Common myeloid progenitor, CD34-positive (primary cell): ENCODE results near the gene IFNGR2.
"Not testable (repeated sequence)": the region's sequence is repeated elsewhere in the genome, so short reads cannot be mapped to it uniquely, and the experiment has no call there.

ENCODE experiments used
- CTCF ChIA-PET: fragments of 350-600 bp; sonication (Branson Sonifier 250); formaldehyde crosslinking; loops from one replicate; lab custom pipeline; 2021; ENCODE audit warnings: antibody characterized with exemption; lab: Charles Lee
- POLR2A ChIA-PET: fragments of 350-600 bp; sonication (Branson Sonifier 250); formaldehyde crosslinking; loops from one replicate; lab custom pipeline; 2021; ENCODE audit warnings: antibody characterized with exemption; lab: Charles Lee
- DNase-seq, 3 donors: peaks; one replicate each; pipeline versions ENCODE4 v3.0.0 to v3.0.0-alpha.2; 2013
- H3K27ac ChIP-seq, 2 experiments: 1 replicate in 1 of 2; 2 replicates in 1 of 2; pipeline ENCODE4 v1.7.0; 2013; ENCODE audit warnings: inconsistent platforms in 2 of 2, low read length in 2 of 2, mild to moderate bottlenecking in 2 of 2, low read depth in 1 of 2, moderate library complexity in 1 of 2; ENCODE audit not compliant: severe bottlenecking in 2 of 2, insufficient read depth in 1 of 2, poor library complexity in 1 of 2
- H3K27me3 ChIP-seq, 5 experiments: replicated peaks in 2 of 5; 1 replicate in 3 of 5; 2 replicates in 2 of 5; pipeline versions ENCODE4 v1.6.1 to v1.7.0; 2013; ENCODE audit warnings: low read length in 4 of 5, mild to moderate bottlenecking in 2 of 5, moderate library complexity in 2 of 5, inconsistent platforms in 1 of 5; ENCODE audit not compliant: insufficient read depth in 5 of 5, control insufficient read depth in 4 of 5
- H3K36me3 ChIP-seq, 4 experiments: 1 replicate in 2 of 4; 2 replicates in 2 of 4; pipeline versions ENCODE4 v1.6.1 to v1.7.0; 2013; ENCODE audit warnings: low read length in 3 of 4, control low read depth in 1 of 4, mild to moderate bottlenecking in 1 of 4; ENCODE audit not compliant: control insufficient read depth in 4 of 4, insufficient read depth in 4 of 4
- H3K4me1 ChIP-seq, 4 experiments: 1 replicate in 3 of 4; 2 replicates in 1 of 4; pipeline versions ENCODE4 v1.6.1 to v1.7.1; 2013; ENCODE audit warnings: low read length in 3 of 4, mild to moderate bottlenecking in 3 of 4, control low read depth in 1 of 4, inconsistent platforms in 1 of 4, moderate library complexity in 1 of 4; ENCODE audit not compliant: control insufficient read depth in 4 of 4, insufficient read depth in 4 of 4; ENCODE audit errors: control extremely low read depth in 1 of 4
- H3K4me3 ChIP-seq, 7 experiments: 1 replicate in 4 of 7; 2 replicates in 3 of 7; pipeline versions ENCODE4 v1.5.1 to v1.7.0; 2013; ENCODE audit warnings: mild to moderate bottlenecking in 7 of 7, low read length in 6 of 7, moderate library complexity in 6 of 7, inconsistent platforms in 2 of 7, low read depth in 2 of 7, control low read depth in 1 of 7; ENCODE audit not compliant: insufficient read depth in 4 of 7, control insufficient read depth in 1 of 7; ENCODE audit errors: extremely low read depth in 1 of 7
- H3K9me3 ChIP-seq, 5 experiments: 1 replicate in 4 of 5; 2 replicates in 1 of 5; pipeline versions ENCODE4 v1.6.1 to v1.7.1; 2013; ENCODE audit warnings: low read length in 4 of 5, mild to moderate bottlenecking in 2 of 5, inconsistent platforms in 1 of 5, low read depth in 1 of 5, moderate library complexity in 1 of 5; ENCODE audit not compliant: control insufficient read depth in 4 of 5, insufficient read depth in 2 of 5; ENCODE audit errors: control extremely low read depth in 1 of 5
- WGBS: methylation state at CpG from one replicate; pipeline ENCODE4 v1.1.5; 2013; ENCODE audit not compliant: insufficient coverage; 5-methylcytosine and 5-hydroxymethylcytosine counted together

Gene IFNGR2

GRCh38 chr21:33374450-33375096 lies 28.6 kb upstream of the IFNGR2 start:
- Histone ChIP-seq H3K9me3 (peaks cover 0 to 6% (median 5%) of the 10 kb centered on the region in 5 experiments), H3K27ac (no peak overlapping the region), H3K4me3 (no peak overlapping the region), H3K4me1 (peaks cover 12 to 24% (median 15%) of the 10 kb centered on the region in 4 experiments), H3K27me3 (no peaks in the 10 kb centered on the region), H3K36me3 (no peaks in the 10 kb centered on the region)
- DNase-seq: peak; percentile 69 to 79 (median 78)
- POLR2A ChIA-PET: interaction anchor here (0.6 kb wide), 1 partner anchor 85 kb away, joined by 4 read pairs; no protein-coding TSS in a partner anchor
- CTCF ChIA-PET: interaction anchor here (0.9 to 2.8 kb wide), 10 partner anchors 8 to 178 kb away, joined by 3 to 17 read pairs (median 4); partner anchors contain the start of gene IL10RB
- 40% methylated on average over 2 of the region's 4 CpGs for WGBS

DNA sequence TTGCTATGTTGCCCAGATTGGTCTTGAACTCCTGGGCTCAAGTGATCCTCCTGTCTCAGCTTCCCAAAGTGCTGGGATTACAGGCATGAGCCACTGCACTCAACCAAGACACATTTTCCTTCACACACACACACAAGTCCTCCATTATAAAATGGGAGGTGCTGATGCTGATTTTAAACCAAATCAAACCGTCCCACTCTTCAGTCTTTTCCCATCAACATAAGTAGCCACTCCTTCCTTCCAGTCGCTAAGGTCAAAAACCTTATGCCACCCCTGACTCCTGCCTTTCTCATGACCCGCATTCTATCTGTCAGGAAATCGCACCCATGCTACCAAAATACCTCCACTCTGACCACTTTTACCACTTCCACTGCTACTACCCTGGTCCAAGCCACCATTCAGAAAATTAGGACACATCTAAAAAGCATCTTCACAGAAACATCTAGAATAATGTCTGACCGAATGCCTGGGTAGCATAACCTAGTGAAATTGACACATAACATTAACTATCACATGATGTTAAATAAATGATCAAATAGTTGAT lies 28.0 kb upstream of the IFNGR2 start:
- Histone ChIP-seq H3K27ac (no peak overlapping the region), H3K9me3 (peaks cover 0 to 2% (median under 1%) of the 10 kb centered on the region in 5 experiments), H3K4me1 (peaks cover 14 to 30% (median 21%) of the 10 kb centered on the region in 4 experiments), H3K36me3 (no peaks in the 10 kb centered on the region), H3K4me3 (no peak overlapping the region), H3K27me3 (no peaks in the 10 kb centered on the region)
- ChIA-PET POLR2A (interaction anchor here (0.6 kb wide), 1 partner anchor 85 kb away, joined by 4 read pairs; no protein-coding TSS in a partner anchor), CTCF (interaction anchor here (1.5 to 2.8 kb wide), 4 partner anchors 8 to 178 kb away, joined by 4 to 17 read pairs (median 8); no protein-coding TSS in a partner anchor)
- 79% methylated on average over 4 of the region's 5 CpGs for WGBS
- no peak for DNase-seq

DNA sequence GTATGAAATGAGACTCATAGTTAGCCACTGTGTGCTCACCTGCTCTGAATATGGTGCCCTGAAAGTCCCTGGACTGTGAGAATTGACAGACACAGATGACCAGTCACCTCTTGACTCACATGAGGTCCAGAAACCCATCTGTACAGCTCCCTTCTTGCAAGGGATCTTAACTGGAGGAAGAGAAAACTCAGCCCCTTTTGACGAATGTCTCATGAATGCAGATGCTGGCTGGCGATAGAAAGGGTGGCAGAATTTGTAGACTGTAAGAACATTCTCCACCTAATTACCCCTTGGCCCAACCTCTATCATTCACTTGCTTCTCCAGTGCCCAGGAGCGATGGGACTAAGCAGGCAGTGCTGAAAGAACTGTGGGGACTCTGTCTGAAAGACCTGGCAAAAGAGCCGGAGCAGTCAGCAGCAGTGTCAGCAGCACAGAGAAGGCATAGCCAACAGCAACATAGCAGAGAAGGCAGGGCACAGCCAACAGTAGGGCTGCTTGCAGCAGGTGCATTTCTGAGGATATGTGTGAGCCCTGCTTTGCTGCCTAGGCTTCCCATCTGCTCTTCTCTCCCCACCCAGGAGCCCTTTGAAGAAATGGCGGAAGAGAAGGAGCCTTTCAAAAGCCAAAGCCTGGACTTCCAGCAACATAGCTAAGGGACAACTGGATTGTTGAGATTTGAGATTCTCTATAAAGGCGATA lies 25.8 kb upstream of the IFNGR2 start:
- POLR2A ChIA-PET: no interaction called here
- Histone ChIP-seq H3K4me3 (no peak overlapping the region), H3K27ac (no peak overlapping the region), H3K36me3 (no peaks in the 10 kb centered on the region), H3K9me3 (no peaks in the 10 kb centered on the region), H3K27me3 (no peaks in the 10 kb centered on the region), H3K4me1 (peaks cover 17 to 52% (median 39%) of the 10 kb centered on the region in 4 experiments)
- no peak for DNase-seq
- WGBS: 95% methylated on average over 4 of the region's 6 CpGs
- CTCF ChIA-PET: interaction anchor here (0.8 to 4.5 kb wide), 7 partner anchors 10 to 177 kb away, joined by 3 to 25 read pairs (median 3); no protein-coding TSS in a partner anchor

DNA sequence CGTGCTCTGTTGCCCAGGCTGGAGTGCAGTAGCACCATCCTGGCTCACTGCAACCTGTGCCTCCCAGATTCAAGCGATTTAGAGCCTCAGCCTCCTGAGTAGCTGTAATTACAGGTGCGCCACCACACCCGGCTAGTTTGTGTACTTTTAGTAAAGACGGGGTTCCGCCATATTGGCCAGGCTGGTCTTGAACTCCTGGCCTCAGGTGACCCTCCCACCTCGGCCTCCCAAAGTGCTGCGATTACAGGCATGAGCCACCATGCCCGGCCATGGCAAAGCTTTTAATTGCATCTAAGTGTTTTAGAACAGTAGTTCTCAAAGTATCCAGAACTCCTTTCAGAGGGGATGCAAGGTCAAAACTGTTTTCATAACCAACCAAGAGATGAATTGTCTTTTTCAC lies 25.1 kb upstream of the IFNGR2 start:
- peaks cover 18 to 59% (median 46%) of the 10 kb centered on the region in 4 experiments for H3K4me1 ChIP-seq
- WGBS: 97% methylated on average over 9 of the region's 9 CpGs
- H3K9me3 ChIP-seq: no peaks in the 10 kb centered on the region
- H3K27ac ChIP-seq: no peak overlapping the region
- H3K4me3 ChIP-seq: no peak overlapping the region
- CTCF ChIA-PET: interaction anchor here (0.7 to 4.5 kb wide), 5 partner anchors 9 to 178 kb away, joined by 3 to 25 read pairs (median 3); no protein-coding TSS in a partner anchor
- POLR2A ChIA-PET: interaction anchor here (1.1 kb wide), 1 partner anchor 14 kb away, joined by 3 read pairs; no protein-coding TSS in a partner anchor
- no peak for DNase-seq
- no peaks in the 10 kb centered on the region for H3K27me3 ChIP-seq
- no peaks in the 10 kb centered on the region for H3K36me3 ChIP-seq

- peaks cover 10 to 58% (median 44%) of the 10 kb centered on the region in 4 experiments for H3K4me1 ChIP-seq
- peak overlapping the region in 2 of 7 experiments; percentile 23 to 28 for H3K4me3 ChIP-seq
- H3K27ac ChIP-seq: peak overlapping the region in 1 of 2 experiments; percentile 78
- 0% methylated on average over 1 of the region's 1 CpG for WGBS
- not testable (repeated sequence) for H3K36me3 ChIP-seq, H3K27me3 ChIP-seq, H3K9me3 ChIP-seq
- POLR2A ChIA-PET: interaction anchor here (0.5 to 0.6 kb wide), 2 partner anchors 36 to 53 kb away, joined by 3 to 4 read pairs; no protein-coding TSS in a partner anchor
- peak; percentile 54 to 86 (median 75) for DNase-seq
- CTCF ChIA-PET: interaction anchor here (0.9 to 4.5 kb wide), 3 partner anchors 16 to 184 kb away, joined by 3 to 25 read pairs (median 4); no protein-coding TSS in a partner anchor
Observed at GRCh38 chr21:33379934-33380333, 23.3 kb upstream of the IFNGR2 start.

DNA sequence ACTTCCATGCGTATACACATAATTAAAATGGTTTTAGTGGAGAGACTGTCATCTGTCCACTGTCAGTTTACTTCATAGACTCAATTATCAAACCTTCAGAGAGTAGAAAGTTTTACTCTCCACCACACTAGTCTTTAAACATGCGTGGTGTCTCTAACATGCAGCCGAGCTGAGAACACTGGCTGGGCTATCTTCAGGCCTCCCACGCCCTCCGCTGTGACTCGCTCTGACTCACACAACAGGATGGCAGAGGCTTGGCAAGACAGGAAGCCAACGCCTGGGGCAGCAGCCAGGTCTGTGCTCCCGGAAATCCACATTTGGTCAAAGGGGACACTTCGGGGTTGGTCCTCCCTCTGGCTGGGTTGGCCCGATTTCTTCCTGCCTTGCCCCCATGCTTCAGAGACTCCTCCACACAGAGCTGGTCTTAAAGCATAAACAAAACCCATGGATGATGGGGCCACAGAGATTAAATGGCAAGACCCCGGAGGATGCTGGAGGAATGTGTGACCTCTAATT lies 22.7 kb upstream of the IFNGR2 start:
- WGBS: 26% methylated on average over 10 of the region's 11 CpGs
- CTCF ChIA-PET: interaction anchor here (1.2 to 4.5 kb wide), 5 partner anchors 9 to 64 kb away, joined by 3 to 25 read pairs (median 3); no protein-coding TSS in a partner anchor
- POLR2A ChIA-PET: interaction anchor here (0.6 to 1.4 kb wide), 3 partner anchors 52 to 378 kb away, joined by 3 to 4 read pairs (median 4); partner anchors contain the start of gene TMEM50B
- H3K36me3 ChIP-seq: no peaks in the 10 kb centered on the region
- DNase-seq: peak; percentile 81 to 95 (median 92)
- H3K4me3 ChIP-seq: peak overlapping the region in 2 of 7 experiments; percentile 23 to 26
- H3K9me3 ChIP-seq: no peaks in the 10 kb centered on the region
- no peaks in the 10 kb centered on the region for H3K27me3 ChIP-seq
- H3K4me1 ChIP-seq: peaks cover 10 to 55% (median 41%) of the 10 kb centered on the region in 4 experiments
- H3K27ac ChIP-seq: peak overlapping the region in 1 of 2 experiments; percentile 78
